ENCODE data around the gene WNT5B. TPM values are rescaled to one million over a fixed set of nuclear protein-coding genes. Genes with fewer than 3 reads are reported as not detected.

WNT5B gene
- polyA plus RNA-seq, 1 of the 3 experiments (the other 2 are of a cell fraction): 29.3 TPM

- ChIA-PET POLR2A (interaction anchor here (1.0 to 1.3 kb wide), 2 partner anchors 11 to 465 kb away, joined by 3 to 4 read pairs; partner anchors contain the start of gene FBXL14), CTCF (interaction anchor here (0.7 to 12.2 kb wide), 45 partner anchors 8 to 1007 kb away, joined by 3 to 268 read pairs (median 4); partner anchors contain the start of genes FBXL14 and RAD52)
- Histone ChIP-seq H3K27me3 (ENCODE audit: insufficient read depth) (no peaks in the 10 kb centered on the region), H2AFZ (ENCODE audit: low read depth) (no peak overlapping the region), H3K4me3 (ENCODE audit: low read depth in 2 of 2, low read length in 1 of 2) (no peak overlapping the region), H3K79me2 (ENCODE audit: insufficient read depth) (peaks cover 96% of the 10 kb centered on the region), H3K9me3 (no peaks in the 10 kb centered on the region), H3F3A (replicated peaks; ENCODE audit: insufficient read depth) (peaks cover 33% of the 10 kb centered on the region), H3K4me1 (ENCODE audit: control insufficient read depth in 1 of 2, insufficient read depth in 2 of 2, low read depth in 1 of 2, low read length in 1 of 2) (peaks cover 0 to 34% of the 10 kb centered on the region in 2 experiments; a peak in 3 of 4 replicates), H4K20me1 (ENCODE audit: insufficient read depth) (peaks cover 6% of the 10 kb centered on the region), H3K9ac (no peak overlapping the region), H3K36me3 (replicated peaks in 1 of 2; ENCODE audit: control insufficient read depth in 1 of 2, insufficient read depth in 2 of 2, low read length in 1 of 2) (no peaks in the 10 kb centered on the region), H3K9me2 (no peaks in the 10 kb centered on the region), H3K27ac (ENCODE audit: low read depth in 2 of 2, low read length in 1 of 2) (peak overlapping the region in 1 of 2 experiments; percentile 33; a peak in 2 of 4 replicates), H3K4me2 (peak overlapping the region; percentile 38; the same call in 1 of the 2 replicates)
- no peak for TF ChIP-seq NRF1 (IDR thresholded peaks at IDR 0.05; ENCODE audit: low read depth, low read length)
- TF ChIP-seq PBX3 (IDR thresholded peaks at IDR 0.05): no peak
- TF ChIP-seq TCF12 (IDR thresholded peaks at IDR 0.05): no peak
- no peak for TF ChIP-seq SMC3 (IDR thresholded peaks at IDR 0.05; ENCODE audit: low read depth, low read length)
- TF ChIP-seq RFX5 (IDR thresholded peaks at IDR 0.05; ENCODE audit: low read length): no peak
- TF ChIP-seq, protein P1, sequence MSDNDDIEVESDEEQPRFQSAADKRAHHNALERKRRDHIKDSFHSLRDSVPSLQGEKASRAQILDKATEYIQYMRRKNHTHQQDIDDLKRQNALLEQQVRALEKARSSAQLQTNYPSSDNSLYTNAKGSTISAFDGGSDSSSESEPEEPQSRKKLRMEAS (IDR thresholded peaks at IDR 0.05; ENCODE audit: low read depth): no peak
- no peak for TF ChIP-seq ELF1 (IDR thresholded peaks at IDR 0.05)
- no peak for TF ChIP-seq FOXJ3 (CRISPR knock-in tag; IDR thresholded peaks at IDR 0.05)
- TF ChIP-seq RAD21 (IDR thresholded peaks at IDR 0.05; ENCODE audit: low read length): no peak
- TF ChIP-seq CHD2 (IDR thresholded peaks at IDR 0.05; ENCODE audit: low read length, partially characterized antibody): no peak
- no peak for TF ChIP-seq MEF2A (IDR thresholded peaks at IDR 0.05; ENCODE audit: borderline replicate concordance, low read depth)
- TF ChIP-seq ZBTB33 (IDR thresholded peaks at IDR 0.05; ENCODE audit: borderline replicate concordance, low read depth): no peak
- no peak for TF ChIP-seq TEAD4 (IDR thresholded peaks at IDR 0.05; ENCODE audit: borderline replicate concordance, insufficient read depth)
- no peak for TF ChIP-seq RCOR1 (IDR thresholded peaks at IDR 0.05; ENCODE audit: low read length)
- no peak for TF ChIP-seq JUND (IDR thresholded peaks at IDR 0.05)
- TF ChIP-seq EZH2phosphoT487 (IDR thresholded peaks at IDR 0.05; ENCODE audit: borderline replicate concordance, low read depth): no peak
- TF ChIP-seq FOXM1 (IDR thresholded peaks at IDR 0.05; ENCODE audit: low read depth): no peak
- TF ChIP-seq USF2 (IDR thresholded peaks at IDR 0.05; ENCODE audit: borderline replicate concordance, low read depth, low read length): no peak
- no peak for TF ChIP-seq CTCF (IDR thresholded peaks at IDR 0.05)
- whole genome bisulfite sequencing (ENCODE audit: low lambda C conversion rate): 96% methylated on average over 4 of the region's 4 CpGs
- no peak for DNase-seq
Measured at GRCh38 chr12:1582709-1583050, 46.4 kb upstream of the WNT5B start.

All from SK-N-SH (cell line).